H9 (cell line): ENCODE measurements around the gene WDR7. TPM values are rescaled to one million over a fixed set of nuclear protein-coding genes. Genes with fewer than 3 reads are reported as not detected.
A peak's percentile ranks its signal among the peaks of the same experiment; 100 is the strongest.

Source experiments
- DNase-seq: peaks from one replicate; pipeline ENCODE4 v3.0.0-alpha.2; 2017
- H2AFZ ChIP-seq: one replicate; pipeline ENCODE4 v1.6.1; 2013; ENCODE audit warnings: mild to moderate bottlenecking, low read length, control low read depth, moderate library complexity
- H2AK5ac ChIP-seq: 2 replicates; pipeline ENCODE4 v1.6.1; 2013; ENCODE audit warnings: low read length, control low read depth, mixed read lengths; ENCODE audit not compliant: insufficient read length
- H2BK120ac ChIP-seq: one replicate; pipeline ENCODE4 v1.6.1; 2013; ENCODE audit warnings: low read depth, mild to moderate bottlenecking, low read length, control low read depth, inconsistent platforms; ENCODE audit not compliant: poor library complexity, severe bottlenecking
- H2BK12ac ChIP-seq: 2 replicates; pipeline ENCODE4 v1.6.1; 2013; ENCODE audit warnings: low read length, control low read depth, mixed read lengths, low read depth; ENCODE audit not compliant: insufficient read length
- H2BK15ac ChIP-seq: 2 replicates; pipeline ENCODE4 v1.6.1; 2013; ENCODE audit warnings: low read depth, low read length, control low read depth
- H2BK20ac ChIP-seq: one replicate; pipeline ENCODE4 v1.6.1; 2013; ENCODE audit warnings: low read depth, mild to moderate bottlenecking, low read length, control low read depth, inconsistent platforms; ENCODE audit not compliant: poor library complexity, severe bottlenecking
- H2BK5ac ChIP-seq: 2 replicates; pipeline ENCODE4 v1.6.1; 2013; ENCODE audit warnings: low read length, control low read depth, mixed read lengths; ENCODE audit not compliant: insufficient read length
- H3K14ac ChIP-seq: 2 replicates; pipeline ENCODE4 v1.6.1; 2013; ENCODE audit warnings: low read length, control low read depth; ENCODE audit not compliant: insufficient read depth
- H3K18ac ChIP-seq: 2 replicates; pipeline ENCODE4 v1.6.1; 2013; ENCODE audit warnings: low read depth, mild to moderate bottlenecking, mixed read lengths, low read length, control low read depth; ENCODE audit not compliant: insufficient read length
- H3K23ac ChIP-seq: 2 replicates; pipeline ENCODE4 v1.6.1; 2013; ENCODE audit warnings: low read length, control low read depth, mixed read lengths, low read depth; ENCODE audit not compliant: insufficient read length
- H3K23me2 ChIP-seq: 2 replicates; pipeline ENCODE4 v1.6.1; 2013; ENCODE audit warnings: low read depth, mild to moderate bottlenecking, mixed read lengths, low read length, control low read depth; ENCODE audit not compliant: insufficient read length, poor library complexity, severe bottlenecking
- H3K27ac ChIP-seq: 2 replicates; pipeline ENCODE4 v1.5.1; 2013; ENCODE audit warnings: low read length, control low read depth, mixed read lengths, low read depth; ENCODE audit not compliant: insufficient read length
- H3K27me3 ChIP-seq: 2 replicates; pipeline ENCODE4 v1.6.1; 2013; ENCODE audit warnings: low read length, control low read depth, inconsistent platforms; ENCODE audit not compliant: insufficient read depth
- H3K4ac ChIP-seq: 2 replicates; pipeline ENCODE4 v1.6.1; 2013; ENCODE audit warnings: low read depth, mild to moderate bottlenecking, control low read depth, inconsistent platforms, low read length, moderate library complexity
- H3K4me1 ChIP-seq: 2 replicates; pipeline ENCODE4 v1.6.1; 2013; ENCODE audit warnings: low read length, control low read depth, inconsistent platforms; ENCODE audit not compliant: insufficient read depth
- H3K4me2 ChIP-seq: 2 replicates; pipeline ENCODE4 v1.6.1; 2013; ENCODE audit warnings: low read length, control low read depth, mixed read lengths; ENCODE audit not compliant: insufficient read length, insufficient read depth
- H3K56ac ChIP-seq: 2 replicates; pipeline ENCODE4 v1.6.1; 2013; ENCODE audit warnings: low read depth, mild to moderate bottlenecking, mixed read lengths, low read length, control low read depth; ENCODE audit not compliant: insufficient read length
- H3K79me1 ChIP-seq: 2 replicates; pipeline ENCODE4 v1.6.1; 2013; ENCODE audit warnings: low read depth, mild to moderate bottlenecking, moderate library complexity, low read length, control low read depth, inconsistent platforms; ENCODE audit not compliant: insufficient read depth, poor library complexity, severe bottlenecking
- H3K79me2 ChIP-seq: 2 replicates; pipeline ENCODE4 v1.6.1; 2013; ENCODE audit warnings: low read length, control low read depth, inconsistent platforms; ENCODE audit not compliant: insufficient read depth
- H3K9ac ChIP-seq: 2 replicates; pipeline ENCODE4 v1.6.1; 2013; ENCODE audit warnings: low read length, control low read depth, mixed read lengths; ENCODE audit not compliant: insufficient read length; ENCODE audit errors: extremely low read depth
- H3K9me3 ChIP-seq: one replicate; pipeline ENCODE4 v1.6.1; 2013; ENCODE audit warnings: low read depth, low read length, inconsistent platforms; ENCODE audit not compliant: control insufficient read depth
- H3T11ph ChIP-seq: one replicate; pipeline ENCODE4 v1.6.1; 2013; ENCODE audit warnings: mild to moderate bottlenecking, low read length, control low read depth, inconsistent platforms
- H4K20me1 ChIP-seq: one replicate; pipeline ENCODE4 v1.6.1; 2013; ENCODE audit not compliant: control insufficient read depth, insufficient read length, insufficient read depth
- H4K5ac ChIP-seq: 2 replicates; pipeline ENCODE4 v1.6.1; 2013; ENCODE audit warnings: low read depth, mild to moderate bottlenecking, mixed read lengths, low read length, control low read depth; ENCODE audit not compliant: insufficient read length
- H4K8ac ChIP-seq: replicated peaks from 2 replicates; pipeline ENCODE4 v1.6.1; 2013; ENCODE audit warnings: low read length, control low read depth, mixed read lengths, low read depth; ENCODE audit not compliant: insufficient read length
- H4K91ac ChIP-seq: 2 replicates; pipeline ENCODE4 v1.6.1; 2013; ENCODE audit warnings: low read depth, mild to moderate bottlenecking, moderate library complexity, mixed read lengths, low read length, control low read depth; ENCODE audit not compliant: insufficient read length
- H3K27ac Mint-ChIP-seq, 3 experiments: 2 replicates in 2 of 3; 3 replicates in 1 of 3; pipeline ENCODE4 v1.8.0; 2020 to 2021; ENCODE audit warnings: mixed read lengths in 3 of 3, mild to moderate bottlenecking in 1 of 3, moderate library complexity in 1 of 3
- H3K27me3 Mint-ChIP-seq: 2 replicates; pipeline ENCODE4 v1.8.0; 2021; ENCODE audit warnings: low read depth, mild to moderate bottlenecking, moderate library complexity, mixed read lengths
- H3K36me3 Mint-ChIP-seq, 3 experiments: 2 replicates in 2 of 3; 3 replicates in 1 of 3; pipeline ENCODE4 v1.8.0; 2020 to 2021; ENCODE audit warnings: low read depth in 3 of 3, mixed read lengths in 3 of 3; ENCODE audit not compliant: insufficient read depth in 1 of 3
- H3K4me1 Mint-ChIP-seq, 2 experiments: 2 replicates each; pipeline ENCODE4 v1.8.0; 2020; ENCODE audit warnings: mixed read lengths in 2 of 2
- H3K4me3 Mint-ChIP-seq, 2 experiments: 2 replicates in 1 of 2; 3 replicates in 1 of 2; pipeline ENCODE4 v1.8.0; 2020 to 2021; ENCODE audit warnings: mild to moderate bottlenecking in 2 of 2, mixed read lengths in 2 of 2, moderate library complexity in 1 of 2
- H3K9me3 Mint-ChIP-seq, 2 experiments: 2 replicates in 1 of 2; 3 replicates in 1 of 2; pipeline ENCODE4 v1.8.0; 2020; ENCODE audit warnings: mild to moderate bottlenecking in 2 of 2, mixed read lengths in 2 of 2, moderate library complexity in 1 of 2
- CTCF ChIP-seq: fragments of 200-600 bp; sonication (generic); conservative IDR thresholded peaks from 3 replicates; pipeline ENCODE4 v1.8.0; 2021; ENCODE audit warnings: antibody characterized with exemption, mild to moderate bottlenecking
- WGBS: extraction: QIAGEN DNeasy Blood & Tissue Kit; methylation state at CpG from one replicate; pipeline ENCODE4 v1.1.7; 2013; ENCODE audit warnings: missing lambda C conversion rate, low lambda C conversion rate, mixed read lengths; ENCODE audit not compliant: insufficient read length; ENCODE audit errors: extremely low coverage; 5-methylcytosine and 5-hydroxymethylcytosine counted together
- total RNA-seq: library from RNA; stranded (reverse); gene quantifications from 2 replicates; pipeline ENCODE4 v1.2.1, GENCODE V29; 2021

The WDR7 gene
- total RNA-seq, 1 experiment from 2014 or later = 14.8 TPM

DNA sequence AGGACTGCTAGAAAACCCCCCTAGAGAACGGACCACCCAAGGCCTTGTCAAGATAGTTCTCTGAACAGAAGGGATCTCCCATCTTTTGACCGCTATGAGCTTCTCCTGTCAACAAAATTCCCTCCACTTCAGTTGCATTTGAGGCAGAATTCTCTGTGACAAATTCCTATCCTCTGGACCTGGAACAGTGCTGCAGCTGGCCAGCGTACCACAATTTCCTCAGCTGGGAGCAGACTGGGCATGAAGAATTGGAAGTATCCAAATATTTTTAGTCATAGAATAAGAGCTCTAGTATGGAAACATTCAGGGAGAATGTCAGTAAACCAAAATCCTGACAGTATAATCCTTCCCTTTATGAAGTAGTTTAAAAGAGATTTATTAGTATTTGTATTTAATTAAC lies 348.7 kb downstream of the WDR7 start:
- H3K14ac ChIP-seq = no peak overlapping the region
- no peak for TF ChIP-seq CTCF
- H3K79me1 ChIP-seq = no peaks in the 10 kb centered on the region
- H3K23ac ChIP-seq = no peak overlapping the region
- H3K36me3 Mint-ChIP-seq = no peaks in the 10 kb centered on the region
- no peaks in the 10 kb centered on the region for H3K9me3 Mint-ChIP-seq
- H3K27me3 Mint-ChIP-seq = no peaks in the 10 kb centered on the region
- H2BK120ac ChIP-seq = no peak overlapping the region
- no peaks in the 10 kb centered on the region for H3K27me3 ChIP-seq
- H3K56ac ChIP-seq = no peak overlapping the region
- H3K27ac Mint-ChIP-seq = peak overlapping the region in 1 of 3 experiments; percentile 41; a peak in 1 of 7 replicates
- H3K18ac ChIP-seq = no peak overlapping the region
- H3K23me2 ChIP-seq = no peaks in the 10 kb centered on the region
- no peak overlapping the region for H2AK5ac ChIP-seq
- no peaks in the 10 kb centered on the region for H4K20me1 ChIP-seq
- H3K9ac ChIP-seq = no peak overlapping the region
- H3K4ac ChIP-seq = no peak overlapping the region
- no peak overlapping the region for H3K4me2 ChIP-seq
- no peak overlapping the region for H3K27ac ChIP-seq
- H3T11ph ChIP-seq = no peak overlapping the region
- H2AFZ ChIP-seq = no peak overlapping the region
- peaks cover 5% of the 10 kb centered on the region in 2 experiments for H3K4me1 Mint-ChIP-seq
- no peak overlapping the region for H2BK20ac ChIP-seq
- H3K4me3 Mint-ChIP-seq = no peak overlapping the region
- H4K5ac ChIP-seq = no peak overlapping the region
- no peak for DNase-seq
- no peaks in the 10 kb centered on the region for H3K9me3 ChIP-seq
- no peak overlapping the region for H4K91ac ChIP-seq
- no peak overlapping the region for H2BK12ac ChIP-seq
- H3K79me2 ChIP-seq = no peaks in the 10 kb centered on the region
- no peak overlapping the region for H4K8ac ChIP-seq
- H2BK5ac ChIP-seq = no peak overlapping the region
- no CpG with 5 or more reads among the region's 3 CpGs for WGBS
- H3K4me1 ChIP-seq = no peaks in the 10 kb centered on the region
- no peak overlapping the region for H2BK15ac ChIP-seq
